ENCODE data around the gene ARHGAP31.
"Not testable (repeated sequence)": the region's sequence is repeated elsewhere in the genome, so short reads cannot be mapped to it uniquely, and the experiment has no call there.

GRCh38 chr3:119306378-119306777 lies 12.2 kb downstream of the ARHGAP31 start:
- TF ChIP-seq E2F1 (CRISPR knock-in tag; IDR thresholded peaks at IDR 0.05); CTCF (IDR thresholded peaks at IDR 0.05); ZNF263 (CRISPR knock-in tag; IDR thresholded peaks at IDR 0.05; ENCODE audit: low read depth); ZMAT4 (CRISPR knock-in tag; IDR thresholded peaks at IDR 0.05): not testable (repeated sequence)
- TF ChIP-seq, protein P1, sequence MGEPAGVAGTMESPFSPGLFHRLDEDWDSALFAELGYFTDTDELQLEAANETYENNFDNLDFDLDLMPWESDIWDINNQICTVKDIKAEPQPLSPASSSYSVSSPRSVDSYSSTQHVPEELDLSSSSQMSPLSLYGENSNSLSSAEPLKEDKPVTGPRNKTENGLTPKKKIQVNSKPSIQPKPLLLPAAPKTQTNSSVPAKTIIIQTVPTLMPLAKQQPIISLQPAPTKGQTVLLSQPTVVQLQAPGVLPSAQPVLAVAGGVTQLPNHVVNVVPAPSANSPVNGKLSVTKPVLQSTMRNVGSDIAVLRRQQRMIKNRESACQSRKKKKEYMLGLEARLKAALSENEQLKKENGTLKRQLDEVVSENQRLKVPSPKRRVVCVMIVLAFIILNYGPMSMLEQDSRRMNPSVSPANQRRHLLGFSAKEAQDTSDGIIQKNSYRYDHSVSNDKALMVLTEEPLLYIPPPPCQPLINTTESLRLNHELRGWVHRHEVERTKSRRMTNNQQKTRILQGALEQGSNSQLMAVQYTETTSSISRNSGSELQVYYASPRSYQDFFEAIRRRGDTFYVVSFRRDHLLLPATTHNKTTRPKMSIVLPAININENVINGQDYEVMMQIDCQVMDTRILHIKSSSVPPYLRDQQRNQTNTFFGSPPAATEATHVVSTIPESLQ (CRISPR knock-in tag; IDR thresholded peaks at IDR 0.05) = not testable (repeated sequence)

All from WTC11 (cell line).